22Rv1 (cell line): ENCODE measurements around the gene PIH1D1.

Experiments used
- CTCF ChIP-seq: fragments of 450-650 bp; IDR thresholded peaks from 2 replicates; pipeline ENCODE4 v1.5.1; 2017; ENCODE audit warnings: mild to moderate bottlenecking
- ZFX ChIP-seq: fragments of 450-650 bp; IDR thresholded peaks from 2 replicates; pipeline ENCODE4 v1.6.1; 2017; ENCODE audit warnings: antibody characterized with exemption, borderline replicate concordance

GRCh38 chr19:49420227-49420626, 31.4 kb downstream of the PIH1D1 start:
- TF ChIP-seq CTCF (no peak), ZFX (no peak)
